Smooth muscle cell of the coronary artery (primary cell): Measurements from ENCODE around the gene MRPL2. TPM values are rescaled to one million over a fixed set of nuclear protein-coding genes. Genes with fewer than 3 reads are reported as not detected.

Source experiments
- total RNA-seq: library from RNA; depleted of rRNA; stranded (reverse); fragments of >200 nt; gene quantifications from 2 replicates; pipeline ENCODE4 v1.2.3, GENCODE V29; 2014; ENCODE audit warnings: low replicate concordance

The MRPL2 gene
- 17.6 and 19.8 TPM in 2 replicates for total RNA-seq

DNA sequence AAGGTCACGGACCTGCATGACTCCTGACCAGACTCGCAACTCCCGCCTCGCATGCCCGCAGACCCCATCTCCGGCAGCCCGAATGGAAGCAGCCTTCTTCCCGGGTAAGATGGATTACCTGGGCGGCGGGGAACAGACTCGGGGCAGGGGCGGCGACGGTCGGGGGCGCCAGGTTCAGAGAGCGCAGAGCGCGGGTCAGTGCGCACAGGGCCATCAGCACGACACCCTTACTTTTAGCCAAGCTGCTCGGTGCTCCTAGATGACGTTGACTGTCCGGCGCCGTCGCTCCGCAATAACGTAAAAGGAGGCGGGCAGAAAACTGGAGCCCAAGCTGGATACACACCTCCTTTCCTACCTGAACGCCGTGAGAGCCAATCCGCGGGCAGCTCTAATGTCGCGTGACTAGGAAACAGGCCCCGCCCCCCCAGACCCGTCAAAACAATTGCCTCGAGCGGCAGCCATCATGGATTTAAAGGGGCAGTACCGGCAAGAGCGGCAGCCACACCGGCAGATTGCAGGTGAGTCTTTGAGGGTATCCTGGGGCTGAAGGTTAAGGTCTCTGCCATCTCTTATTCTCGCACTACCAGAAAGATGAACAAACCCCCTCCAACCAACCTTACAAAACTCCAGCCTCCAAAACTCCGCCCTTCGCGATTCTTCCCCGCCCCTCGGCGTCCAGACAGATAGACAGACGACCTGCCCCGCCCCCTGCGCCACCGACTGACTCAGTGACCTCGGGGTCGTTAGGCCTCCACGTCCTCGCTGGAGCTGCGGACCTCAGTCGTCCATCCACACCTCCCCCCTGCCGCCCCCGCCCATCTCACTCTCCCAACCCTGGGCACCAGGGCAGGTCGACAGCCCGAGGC, at the start of gene MRPL2, which contains the start of gene KLC4:
MRPL2 (minus strand) TSS at position 267 of the 866 bp plus-strand sequence; CDS start at position 214, 53 bp downstream.
KLC4 (plus strand) TSS at position 464 of the 866 bp plus-strand sequence. CDS start 1,705 bp downstream, outside the sequence.

GRCh38 chr6:43075670-43076463, 16.6 kb upstream of the MRPL2 start, which contains the start of gene PTK7:
Gene PTK7, plus strand, starts transcription at chr6:43076314. Its CDS starts 175 bp downstream, at chr6:43076489.

GRCh38 chr6:43053545-43054205, 5.6 kb downstream of the MRPL2 start, which contains the start of gene CUL7:
Gene CUL7, minus strand, starts transcription at chr6:43053851. Its CDS starts 1,063 bp downstream, at chr6:43052788.

GRCh38 chr6:43021270-43022047, 37.8 kb downstream of the MRPL2 start, which contains the start of gene RRP36:
Gene RRP36, plus strand, starts transcription at chr6:43021623. Its CDS starts 32 bp downstream, at chr6:43021655.

GRCh38 chr6:43013843-43014433, 45.3 kb downstream of the MRPL2 start, which contains the start of the genes KLHDC3 and MEA1:
Gene KLHDC3, plus strand, starts transcription at chr6:43014249. Its CDS starts 2,944 bp downstream, at chr6:43017193.
Gene MEA1, minus strand, starts transcription at chr6:43013946. Its CDS starts 133 bp downstream, at chr6:43013813.

Other genes starting within 250 kb of the MRPL2 start
- gene RPL7L1, start 179.8 kb downstream of the MRPL2 start, total RNA-seq: 43.6 and 81.3 TPM in 2 replicates
- gene PTCRA, start 143.4 kb downstream of the MRPL2 start, total RNA-seq: 0.53 TPM in 1 of 2 replicates, not detected in the other
- gene CNPY3, start 130.0 kb downstream of the MRPL2 start, total RNA-seq: 26.1 and 29.8 TPM in 2 replicates
- 0.15 TPM in 1 of 2 replicates, not detected in the other for gene GNMT, start 98.7 kb downstream of the MRPL2 start, total RNA-seq
- 27.5 and 28.6 TPM in 2 replicates for gene PEX6, start 80.3 kb downstream of the MRPL2 start, total RNA-seq
- 29.6 and 36.7 TPM in 2 replicates for gene PPP2R5D, start 74.9 kb downstream of the MRPL2 start, total RNA-seq
- 56.5 and 67.0 TPM in 2 replicates for gene MEA1, start 45.5 kb downstream of the MRPL2 start, total RNA-seq
- 77.9 and 99.2 TPM in 2 replicates for gene KLHDC3, start 45.2 kb downstream of the MRPL2 start, total RNA-seq
- 28.5 and 67.1 TPM in 2 replicates for gene RRP36, start 37.8 kb downstream of the MRPL2 start, total RNA-seq
- 28.3 and 44.7 TPM in 2 replicates for gene CUL7, start 5.6 kb downstream of the MRPL2 start, total RNA-seq
- 15.2 and 23.5 TPM in 2 replicates for gene KLC4, start 197 bp upstream of the MRPL2 start, total RNA-seq
- gene PTK7, start 16.9 kb upstream of the MRPL2 start, total RNA-seq: 78.5 and 225 TPM in 2 replicates
- gene SRF, start 111.8 kb upstream of the MRPL2 start, total RNA-seq: 11.6 and 20.1 TPM in 2 replicates
- gene CUL9, start 122.8 kb upstream of the MRPL2 start, total RNA-seq: 17.5 and 26.4 TPM in 2 replicates
- 54.5 and 66.4 TPM in 2 replicates for gene DNPH1, start 170.0 kb upstream of the MRPL2 start, total RNA-seq
- gene TTBK1, start 184.0 kb upstream of the MRPL2 start, total RNA-seq: under 0.01 TPM in 1 of 2 replicates, not detected in the other
- not detected in 2 replicates for gene SLC22A7, start 238.8 kb upstream of the MRPL2 start, total RNA-seq
- gene CRIP3, start 249.4 kb upstream of the MRPL2 start, total RNA-seq: 0.47 TPM in 1 of 2 replicates, not detected in the other